Brain microvascular endothelial cell (primary cell): ENCODE data around the gene CYP46A1.

ENCODE experiments used
- DNase-seq: peaks from one replicate; pipeline ENCODE4 v3.0.0-alpha.2; 2020
- H3K27ac ChIP-seq: fragments of 250-450 bp; sonication (Bioruptor Pico); 2 replicates; pipeline ENCODE4 v1.5.1; 2020; ENCODE audit warnings: mild to moderate bottlenecking, moderate library complexity
- H3K27me3 ChIP-seq: fragments of 250-450 bp; sonication (Bioruptor Pico); replicated peaks from 2 replicates; pipeline ENCODE4 v1.5.1; 2020; ENCODE audit warnings: mild to moderate bottlenecking
- H3K36me3 ChIP-seq: fragments of 250-450 bp; sonication (Bioruptor Pico); replicated peaks from 2 replicates; pipeline ENCODE4 v1.5.1; 2020; ENCODE audit warnings: mild to moderate bottlenecking
- H3K4me3 ChIP-seq: 2 replicates; pipeline ENCODE4 v1.5.1; 2011; ENCODE audit warnings: low read depth, mild to moderate bottlenecking, control low read depth, low read length, moderate library complexity
- in situ Hi-C: cut with HindIII; loops from 2 replicates; pipeline ENCODE4 v1.10.0; 2017; ENCODE audit warnings: low sequenced_read_pairs, low pct_ligation_motif_present
- TF ChIP-seq, protein P1 (sequence below): IDR thresholded peaks from 2 replicates; pipeline ENCODE4 v1.5.1; 2011; ENCODE audit warnings: low read depth, mild to moderate bottlenecking, moderate library complexity, low read length, control low read depth, inconsistent platforms; ENCODE audit errors: missing control alignments

The CYP46A1 gene

DNA sequence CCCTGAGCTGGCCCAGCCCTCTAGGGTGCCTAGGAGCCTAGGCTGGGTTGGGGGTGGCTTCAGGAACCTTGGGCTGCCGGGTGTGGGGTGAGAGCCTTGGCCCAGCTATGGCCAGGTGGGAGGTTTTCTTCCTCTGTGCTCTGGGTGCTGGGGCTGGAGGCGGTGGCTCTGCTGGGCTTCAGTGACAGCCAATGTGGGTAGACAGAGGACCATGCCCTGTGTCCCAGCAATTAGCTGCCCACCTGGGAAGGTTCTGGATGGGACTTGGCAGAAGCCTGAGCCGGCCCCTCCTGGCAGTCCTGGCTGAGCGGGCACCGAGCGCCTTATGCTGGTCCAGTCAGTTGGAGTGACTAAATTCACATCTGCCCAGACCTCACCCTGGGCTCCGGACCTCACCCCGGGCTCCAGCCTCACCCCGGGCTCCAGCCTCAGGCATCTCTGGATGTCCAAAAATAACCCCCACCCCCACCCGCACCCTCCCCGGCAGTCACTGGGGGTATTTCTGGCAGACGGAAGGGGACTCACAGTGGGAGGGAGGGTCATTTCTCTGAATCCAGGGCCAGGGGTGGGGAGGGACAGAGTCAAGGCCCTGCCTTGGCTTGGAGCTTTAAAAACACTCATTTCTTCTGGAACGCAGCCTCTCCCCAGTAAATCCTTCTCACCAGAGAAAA, 46.9 kb downstream of the CYP46A1 start:
- no peak overlapping the region for H3K4me3 ChIP-seq
- no peaks in the 10 kb centered on the region for H3K36me3 ChIP-seq
- in situ Hi-C loops = no loop called here
- H3K27ac ChIP-seq = no peak overlapping the region
- TF ChIP-seq, protein P1, sequence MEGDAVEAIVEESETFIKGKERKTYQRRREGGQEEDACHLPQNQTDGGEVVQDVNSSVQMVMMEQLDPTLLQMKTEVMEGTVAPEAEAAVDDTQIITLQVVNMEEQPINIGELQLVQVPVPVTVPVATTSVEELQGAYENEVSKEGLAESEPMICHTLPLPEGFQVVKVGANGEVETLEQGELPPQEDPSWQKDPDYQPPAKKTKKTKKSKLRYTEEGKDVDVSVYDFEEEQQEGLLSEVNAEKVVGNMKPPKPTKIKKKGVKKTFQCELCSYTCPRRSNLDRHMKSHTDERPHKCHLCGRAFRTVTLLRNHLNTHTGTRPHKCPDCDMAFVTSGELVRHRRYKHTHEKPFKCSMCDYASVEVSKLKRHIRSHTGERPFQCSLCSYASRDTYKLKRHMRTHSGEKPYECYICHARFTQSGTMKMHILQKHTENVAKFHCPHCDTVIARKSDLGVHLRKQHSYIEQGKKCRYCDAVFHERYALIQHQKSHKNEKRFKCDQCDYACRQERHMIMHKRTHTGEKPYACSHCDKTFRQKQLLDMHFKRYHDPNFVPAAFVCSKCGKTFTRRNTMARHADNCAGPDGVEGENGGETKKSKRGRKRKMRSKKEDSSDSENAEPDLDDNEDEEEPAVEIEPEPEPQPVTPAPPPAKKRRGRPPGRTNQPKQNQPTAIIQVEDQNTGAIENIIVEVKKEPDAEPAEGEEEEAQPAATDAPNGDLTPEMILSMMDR = no peak
- H3K27me3 ChIP-seq = no peaks in the 10 kb centered on the region
- no peak for DNase-seq

DNA sequence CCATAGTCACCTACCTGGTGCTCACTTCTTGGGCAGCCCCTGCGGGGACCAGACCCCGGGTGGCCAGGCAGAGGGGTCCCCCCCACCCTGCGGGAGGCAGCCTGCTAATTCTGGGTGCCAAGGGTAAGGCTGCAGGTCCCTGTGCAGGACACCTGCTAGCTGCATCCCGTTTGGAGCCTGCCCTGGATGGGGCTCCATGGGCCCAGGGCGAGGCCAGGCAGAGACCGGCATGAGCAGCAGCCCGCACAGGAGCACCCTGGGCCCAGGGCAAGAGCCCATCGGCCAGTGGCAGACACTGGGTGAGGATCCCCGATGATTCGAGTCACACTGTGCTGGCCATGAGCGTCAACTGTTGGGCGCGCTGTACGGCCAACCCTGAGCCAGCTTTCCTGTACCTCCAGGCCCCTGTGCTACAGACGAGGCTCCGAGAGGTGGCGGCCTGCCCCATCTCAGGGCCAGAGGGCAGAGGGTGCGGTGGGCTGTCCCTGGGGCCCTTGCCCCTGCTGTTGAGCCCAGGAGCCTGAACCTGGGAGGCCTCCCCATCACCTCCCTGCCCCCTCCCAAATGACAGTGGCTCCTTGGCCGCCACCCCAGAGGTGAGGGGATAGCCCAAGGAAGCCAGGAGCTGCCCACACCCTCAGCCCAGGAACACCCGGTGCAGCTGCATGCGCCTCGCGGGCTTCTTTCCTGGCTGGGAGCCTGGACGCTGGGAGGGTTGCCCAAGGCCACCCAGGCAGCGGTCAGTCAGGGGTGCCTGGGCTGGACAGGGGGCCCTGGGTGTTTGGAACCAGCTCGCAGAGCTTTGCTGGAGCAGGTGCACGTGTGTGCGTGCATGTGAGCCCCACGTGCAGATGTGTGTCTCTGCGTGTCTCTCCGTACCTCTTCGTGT, 47.7 kb downstream of the CYP46A1 start:
- H3K27ac ChIP-seq = no peak overlapping the region
- no peaks in the 10 kb centered on the region for H3K27me3 ChIP-seq
- TF ChIP-seq, protein P1 = no peak
- no peak for DNase-seq
- in situ Hi-C loops = no loop called here
- H3K4me3 ChIP-seq = no peak overlapping the region
- H3K36me3 ChIP-seq = no peaks in the 10 kb centered on the region

DNA sequence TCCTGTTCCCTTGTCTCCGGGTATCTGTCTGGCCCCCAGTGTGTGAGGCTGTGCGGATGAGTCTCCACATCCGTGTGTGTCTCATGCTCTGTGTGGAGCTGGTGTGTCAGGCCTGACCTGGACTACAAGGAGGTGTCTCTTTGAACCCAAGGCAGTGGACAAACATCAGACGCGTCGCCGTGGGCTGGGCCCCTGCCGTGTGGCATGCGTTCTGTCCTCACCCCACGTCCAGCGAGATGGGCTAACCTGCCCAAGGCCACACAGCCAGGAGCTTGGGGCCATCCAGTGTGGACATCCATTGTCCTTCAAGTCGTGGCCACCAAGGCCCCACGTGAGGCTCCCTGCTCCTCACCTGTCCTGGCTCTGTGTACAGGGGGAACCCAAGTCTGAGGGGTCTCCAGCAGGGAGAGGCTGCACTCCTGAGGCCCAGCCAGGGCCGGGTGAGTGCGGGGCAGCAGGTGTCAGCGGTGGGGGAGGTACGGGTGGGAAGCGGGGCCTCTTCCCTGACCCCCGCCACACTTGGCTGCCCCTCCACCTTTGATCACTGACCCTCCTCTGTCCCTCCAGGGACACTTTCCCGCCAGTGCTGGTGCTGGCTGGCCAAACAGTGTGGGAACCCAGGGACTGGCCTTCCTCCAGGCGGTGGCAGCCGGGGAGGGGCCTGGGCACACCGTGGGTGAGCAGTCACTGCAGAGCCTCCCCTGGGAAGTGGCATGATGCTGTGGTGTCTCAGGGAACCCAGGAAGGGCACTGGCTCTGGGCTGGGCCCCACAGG, 48.5 kb downstream of the CYP46A1 start:
- Histone ChIP-seq H3K4me3 (no peak overlapping the region), H3K27me3 (no peaks in the 10 kb centered on the region), H3K27ac (no peak overlapping the region), H3K36me3 (no peaks in the 10 kb centered on the region)
- DNase-seq = no peak
- TF ChIP-seq, protein P1 = no peak
- in situ Hi-C loops = no loop called here

DNA sequence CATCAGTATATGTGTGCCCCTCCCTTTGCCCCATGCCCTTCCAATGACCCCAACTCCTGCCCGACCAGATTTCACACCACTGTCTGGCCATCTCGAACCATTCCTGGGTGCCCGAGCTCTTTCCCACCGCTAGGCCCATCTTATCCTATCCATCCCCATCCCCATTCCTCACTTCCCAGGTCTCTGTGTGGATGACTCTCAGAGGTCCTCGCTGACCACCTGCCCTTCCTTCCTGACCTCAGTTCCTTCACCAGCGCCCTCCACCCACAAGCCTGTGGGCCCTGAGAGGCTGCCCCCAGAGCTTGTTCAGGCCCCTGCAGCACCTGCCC, 49.1 kb downstream of the CYP46A1 start:
- no peaks in the 10 kb centered on the region for H3K27me3 ChIP-seq
- no peak for DNase-seq
- no peak overlapping the region for H3K27ac ChIP-seq
- H3K36me3 ChIP-seq = no peaks in the 10 kb centered on the region
- no peak overlapping the region for H3K4me3 ChIP-seq
- in situ Hi-C loops = no loop called here
- TF ChIP-seq, protein P1 = no peak

DNA sequence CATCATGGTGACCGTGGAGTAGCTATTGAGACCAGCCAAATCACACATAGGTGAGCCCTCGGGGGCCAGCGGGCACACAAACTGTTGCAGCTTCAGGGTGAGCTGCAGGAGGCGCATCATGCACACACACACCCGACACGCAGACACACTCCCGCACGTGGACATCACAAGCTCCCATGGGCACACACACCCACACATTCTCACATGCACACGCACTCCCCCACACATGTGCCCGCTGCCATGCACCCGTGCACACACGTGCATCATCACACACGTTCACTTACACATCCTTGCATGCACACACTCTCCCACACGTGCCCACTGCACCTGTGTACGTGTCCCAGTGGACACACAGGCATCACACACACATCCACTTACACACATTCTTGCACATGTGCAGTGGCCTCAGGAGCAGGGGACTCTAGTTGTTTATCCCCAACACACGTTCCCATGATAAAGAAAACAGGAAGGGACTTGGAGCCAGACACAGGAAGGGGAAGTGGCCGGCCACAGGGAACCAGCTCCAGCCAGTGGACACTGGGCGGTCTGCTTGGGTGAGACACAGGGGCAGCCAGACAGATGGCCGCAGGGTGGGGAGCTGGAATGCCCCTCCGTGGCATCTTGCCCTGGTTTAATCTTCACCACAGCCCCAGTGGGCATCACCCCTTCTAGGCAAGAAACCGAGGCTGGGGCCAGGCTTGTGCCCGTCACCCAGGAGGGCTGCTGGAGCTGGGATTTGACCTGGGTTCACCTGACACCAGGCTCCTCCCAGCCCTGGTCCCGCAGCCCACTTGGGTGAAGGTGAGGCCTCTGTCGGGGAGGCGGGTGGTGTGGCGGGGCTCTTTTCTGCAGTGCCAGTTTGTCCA, 49.7 kb downstream of the CYP46A1 start:
- in situ Hi-C loops = no loop called here
- H3K27me3 ChIP-seq = no peaks in the 10 kb centered on the region
- H3K36me3 ChIP-seq = no peaks in the 10 kb centered on the region
- no peak overlapping the region for H3K4me3 ChIP-seq
- DNase-seq = no peak
- TF ChIP-seq, protein P1 = no peak
- no peak overlapping the region for H3K27ac ChIP-seq
